Measurements from ENCODE around the gene MRNIP.

MRNIP gene

DNA sequence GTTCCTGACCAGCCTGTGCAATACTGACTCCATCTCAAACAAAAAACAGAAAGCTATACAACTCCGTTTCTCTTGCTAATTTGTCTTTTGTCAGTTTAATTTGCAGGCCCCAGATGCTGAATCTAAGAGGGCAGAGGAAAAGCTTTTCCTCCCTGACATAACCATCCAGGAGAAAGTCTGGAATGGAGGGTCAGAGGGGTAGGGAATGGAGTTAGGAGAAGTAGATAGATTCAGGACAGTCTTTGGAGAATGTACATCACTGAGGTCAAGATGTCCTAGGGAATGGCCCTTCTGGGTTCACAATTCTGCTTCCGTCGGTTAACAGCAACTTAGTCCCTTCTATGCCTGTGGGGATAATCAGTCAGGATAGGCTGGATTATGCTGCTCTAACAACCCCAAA is 44.5 kb downstream of the MRNIP start (continued):
- TF ChIP-seq, protein P1, sequence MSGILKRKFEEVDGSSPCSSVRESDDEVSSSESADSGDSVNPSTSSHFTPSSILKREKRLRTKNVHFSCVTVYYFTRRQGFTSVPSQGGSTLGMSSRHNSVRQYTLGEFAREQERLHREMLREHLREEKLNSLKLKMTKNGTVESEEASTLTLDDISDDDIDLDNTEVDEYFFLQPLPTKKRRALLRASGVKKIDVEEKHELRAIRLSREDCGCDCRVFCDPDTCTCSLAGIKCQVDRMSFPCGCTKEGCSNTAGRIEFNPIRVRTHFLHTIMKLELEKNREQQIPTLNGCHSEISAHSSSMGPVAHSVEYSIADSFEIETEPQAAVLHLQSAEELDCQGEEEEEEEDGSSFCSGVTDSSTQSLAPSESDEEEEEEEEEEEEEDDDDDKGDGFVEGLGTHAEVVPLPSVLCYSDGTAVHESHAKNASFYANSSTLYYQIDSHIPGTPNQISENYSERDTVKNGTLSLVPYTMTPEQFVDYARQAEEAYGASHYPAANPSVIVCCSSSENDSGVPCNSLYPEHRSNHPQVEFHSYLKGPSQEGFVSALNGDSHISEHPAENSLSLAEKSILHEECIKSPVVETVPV (CRISPR knock-in tag; IDR thresholded peaks at IDR 0.05) = no peak
- TF ChIP-seq ZNF70 (CRISPR knock-in tag; IDR thresholded peaks at IDR 0.05) = no peak
- TF ChIP-seq, protein P2, sequence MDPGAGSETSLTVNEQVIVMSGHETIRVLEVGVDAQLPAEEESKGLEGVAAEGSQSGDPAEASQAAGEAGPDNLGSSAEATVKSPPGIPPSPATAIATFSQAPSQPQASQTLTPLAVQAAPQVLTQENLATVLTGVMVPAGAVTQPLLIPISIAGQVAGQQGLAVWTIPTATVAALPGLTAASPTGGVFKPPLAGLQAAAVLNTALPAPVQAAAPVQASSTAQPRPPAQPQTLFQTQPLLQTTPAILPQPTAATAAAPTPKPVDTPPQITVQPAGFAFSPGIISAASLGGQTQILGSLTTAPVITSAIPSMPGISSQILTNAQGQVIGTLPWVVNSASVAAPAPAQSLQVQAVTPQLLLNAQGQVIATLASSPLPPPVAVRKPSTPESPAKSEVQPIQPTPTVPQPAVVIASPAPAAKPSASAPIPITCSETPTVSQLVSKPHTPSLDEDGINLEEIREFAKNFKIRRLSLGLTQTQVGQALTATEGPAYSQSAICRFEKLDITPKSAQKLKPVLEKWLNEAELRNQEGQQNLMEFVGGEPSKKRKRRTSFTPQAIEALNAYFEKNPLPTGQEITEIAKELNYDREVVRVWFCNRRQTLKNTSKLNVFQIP (CRISPR knock-in tag; IDR thresholded peaks at IDR 0.05; ENCODE audit: borderline replicate concordance, low read depth) = no peak
- TF ChIP-seq, protein P3, sequence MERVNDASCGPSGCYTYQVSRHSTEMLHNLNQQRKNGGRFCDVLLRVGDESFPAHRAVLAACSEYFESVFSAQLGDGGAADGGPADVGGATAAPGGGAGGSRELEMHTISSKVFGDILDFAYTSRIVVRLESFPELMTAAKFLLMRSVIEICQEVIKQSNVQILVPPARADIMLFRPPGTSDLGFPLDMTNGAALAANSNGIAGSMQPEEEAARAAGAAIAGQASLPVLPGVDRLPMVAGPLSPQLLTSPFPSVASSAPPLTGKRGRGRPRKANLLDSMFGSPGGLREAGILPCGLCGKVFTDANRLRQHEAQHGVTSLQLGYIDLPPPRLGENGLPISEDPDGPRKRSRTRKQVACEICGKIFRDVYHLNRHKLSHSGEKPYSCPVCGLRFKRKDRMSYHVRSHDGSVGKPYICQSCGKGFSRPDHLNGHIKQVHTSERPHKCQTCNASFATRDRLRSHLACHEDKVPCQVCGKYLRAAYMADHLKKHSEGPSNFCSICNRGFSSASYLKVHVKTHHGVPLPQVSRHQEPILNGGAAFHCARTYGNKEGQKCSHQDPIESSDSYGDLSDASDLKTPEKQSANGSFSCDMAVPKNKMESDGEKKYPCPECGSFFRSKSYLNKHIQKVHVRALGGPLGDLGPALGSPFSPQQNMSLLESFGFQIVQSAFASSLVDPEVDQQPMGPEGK (CRISPR knock-in tag; IDR thresholded peaks at IDR 0.05; ENCODE audit: borderline replicate concordance) = no peak

DNA sequence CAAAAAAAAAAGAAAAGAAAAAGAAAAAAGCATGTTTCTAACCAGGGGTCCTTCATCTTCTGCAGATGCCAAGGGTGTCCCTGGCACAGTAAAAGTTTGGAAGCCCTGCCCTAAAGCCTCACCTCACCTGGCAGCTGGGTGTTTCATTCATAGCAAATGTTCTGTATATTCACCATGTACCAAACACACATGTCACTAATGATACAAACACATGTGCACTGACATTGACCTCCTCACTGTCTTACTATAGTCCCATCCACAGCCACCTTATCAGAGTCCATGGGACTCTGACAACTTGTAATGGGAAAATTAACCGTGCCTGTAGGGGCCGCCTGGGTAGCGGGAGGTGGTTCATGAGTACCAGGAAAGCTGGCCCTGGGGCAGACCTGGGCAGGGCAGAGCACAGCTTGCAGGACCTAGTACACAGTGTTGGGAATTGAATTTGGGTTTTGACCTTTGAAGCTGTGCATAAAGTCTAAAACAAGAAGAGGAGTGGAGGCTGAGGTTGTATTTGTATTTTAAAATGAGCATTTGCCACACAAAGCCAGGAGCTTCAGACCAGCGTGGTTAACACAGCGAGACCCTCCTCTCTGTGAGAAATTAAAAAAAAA is 45.5 kb downstream of the MRNIP start:
- TF ChIP-seq ZNF8 (CRISPR knock-in tag; IDR thresholded peaks at IDR 0.05) (no peak), ESRRG (CRISPR knock-in tag; IDR thresholded peaks at IDR 0.05) (no peak), ZNF70 (CRISPR knock-in tag; IDR thresholded peaks at IDR 0.05) (no peak)
- TF ChIP-seq, protein P3 (CRISPR knock-in tag; IDR thresholded peaks at IDR 0.05; ENCODE audit: borderline replicate concordance) = no peak
- no peak for ATAC-seq

DNA sequence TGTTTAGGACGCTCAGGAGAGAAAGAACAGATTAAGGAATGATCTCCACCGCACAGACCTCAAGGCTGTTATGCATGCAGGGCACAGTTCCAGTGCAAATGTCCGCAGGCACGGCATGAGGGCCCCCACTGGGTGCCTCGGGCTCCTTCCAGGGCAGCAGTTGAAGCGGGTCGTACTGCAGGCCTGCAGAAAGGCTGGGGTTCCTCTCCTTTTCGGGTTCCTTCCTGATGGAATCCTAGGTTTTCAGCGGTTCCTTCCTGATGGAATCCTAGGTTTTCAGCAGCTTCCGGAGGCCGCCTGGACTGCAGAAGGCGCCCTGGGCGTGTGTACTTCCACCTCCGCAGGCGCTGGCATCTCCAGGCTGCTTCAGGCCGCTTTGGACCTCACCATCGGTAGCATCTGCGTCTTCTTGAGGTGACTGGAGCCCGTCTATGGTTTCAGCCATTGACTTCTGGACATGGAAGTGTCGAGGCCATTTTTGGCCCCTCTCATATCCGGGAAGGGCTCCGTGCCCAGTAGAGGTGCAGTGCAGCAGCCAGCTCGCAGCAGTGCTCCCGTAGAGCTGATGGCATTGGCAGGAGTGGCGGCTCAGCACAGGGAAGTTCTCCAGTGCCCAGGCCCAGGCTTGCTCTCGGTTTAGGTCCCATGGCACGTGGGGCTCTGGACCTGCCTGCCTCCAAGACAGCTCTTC is 46.3 kb downstream of the MRNIP start:
- TF ChIP-seq CSDC2 (CRISPR knock-in tag; IDR thresholded peaks at IDR 0.05) = no peak
- no peak for TF ChIP-seq ZNF8 (CRISPR knock-in tag; IDR thresholded peaks at IDR 0.05)
- TF ChIP-seq PPARA (CRISPR knock-in tag; IDR thresholded peaks at IDR 0.05; ENCODE audit: borderline replicate concordance) = no peak
- TF ChIP-seq, protein P4, sequence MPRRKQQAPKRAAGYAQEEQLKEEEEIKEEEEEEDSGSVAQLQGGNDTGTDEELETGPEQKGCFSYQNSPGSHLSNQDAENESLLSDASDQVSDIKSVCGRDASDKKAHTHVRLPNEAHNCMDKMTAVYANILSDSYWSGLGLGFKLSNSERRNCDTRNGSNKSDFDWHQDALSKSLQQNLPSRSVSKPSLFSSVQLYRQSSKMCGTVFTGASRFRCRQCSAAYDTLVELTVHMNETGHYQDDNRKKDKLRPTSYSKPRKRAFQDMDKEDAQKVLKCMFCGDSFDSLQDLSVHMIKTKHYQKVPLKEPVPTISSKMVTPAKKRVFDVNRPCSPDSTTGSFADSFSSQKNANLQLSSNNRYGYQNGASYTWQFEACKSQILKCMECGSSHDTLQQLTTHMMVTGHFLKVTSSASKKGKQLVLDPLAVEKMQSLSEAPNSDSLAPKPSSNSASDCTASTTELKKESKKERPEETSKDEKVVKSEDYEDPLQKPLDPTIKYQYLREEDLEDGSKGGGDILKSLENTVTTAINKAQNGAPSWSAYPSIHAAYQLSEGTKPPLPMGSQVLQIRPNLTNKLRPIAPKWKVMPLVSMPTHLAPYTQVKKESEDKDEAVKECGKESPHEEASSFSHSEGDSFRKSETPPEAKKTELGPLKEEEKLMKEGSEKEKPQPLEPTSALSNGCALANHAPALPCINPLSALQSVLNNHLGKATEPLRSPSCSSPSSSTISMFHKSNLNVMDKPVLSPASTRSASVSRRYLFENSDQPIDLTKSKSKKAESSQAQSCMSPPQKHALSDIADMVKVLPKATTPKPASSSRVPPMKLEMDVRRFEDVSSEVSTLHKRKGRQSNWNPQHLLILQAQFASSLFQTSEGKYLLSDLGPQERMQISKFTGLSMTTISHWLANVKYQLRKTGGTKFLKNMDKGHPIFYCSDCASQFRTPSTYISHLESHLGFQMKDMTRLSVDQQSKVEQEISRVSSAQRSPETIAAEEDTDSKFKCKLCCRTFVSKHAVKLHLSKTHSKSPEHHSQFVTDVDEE (CRISPR knock-in tag; IDR thresholded peaks at IDR 0.05) = no peak
- TF ChIP-seq ZNF565 (CRISPR knock-in tag; conservative IDR thresholded peaks at IDR 0.05; ENCODE audit: low read depth) = no peak
- TF ChIP-seq TCF4 (CRISPR knock-in tag; IDR thresholded peaks at IDR 0.05; ENCODE audit: borderline replicate concordance) = no peak
- TF ChIP-seq TOX (CRISPR knock-in tag; IDR thresholded peaks at IDR 0.05; ENCODE audit: borderline replicate concordance) = no peak
- no peak for TF ChIP-seq GLIS3 (CRISPR knock-in tag; IDR thresholded peaks at IDR 0.05)
- TF ChIP-seq OSR1 (CRISPR knock-in tag; IDR thresholded peaks at IDR 0.05) = no peak
- TF ChIP-seq, protein P3 (CRISPR knock-in tag; IDR thresholded peaks at IDR 0.05; ENCODE audit: borderline replicate concordance) = no peak
- no peak for TF ChIP-seq ZNF70 (CRISPR knock-in tag; IDR thresholded peaks at IDR 0.05)
- TF ChIP-seq SNAI2 (CRISPR knock-in tag; IDR thresholded peaks at IDR 0.05) = no peak
- no peak for TF ChIP-seq ISL1 (CRISPR knock-in tag; IDR thresholded peaks at IDR 0.05)
- no peak for TF ChIP-seq ARNTL (CRISPR knock-in tag; IDR thresholded peaks at IDR 0.05; ENCODE audit: borderline replicate concordance, low read depth)
- ATAC-seq = no peak
